Articular chondrocyte of knee joint (primary cell): Measurements from ENCODE around the gene SCRN3. TPM values are rescaled to one million over a fixed set of nuclear protein-coding genes. Genes with fewer than 3 reads are reported as not detected.

Experiments
- total RNA-seq: library from RNA; depleted of rRNA; stranded (reverse); fragments of >200 nt; gene quantifications from 2 replicates; pipeline ENCODE4 v1.2.3, GENCODE V29; 2012

Gene SCRN3, protein sequence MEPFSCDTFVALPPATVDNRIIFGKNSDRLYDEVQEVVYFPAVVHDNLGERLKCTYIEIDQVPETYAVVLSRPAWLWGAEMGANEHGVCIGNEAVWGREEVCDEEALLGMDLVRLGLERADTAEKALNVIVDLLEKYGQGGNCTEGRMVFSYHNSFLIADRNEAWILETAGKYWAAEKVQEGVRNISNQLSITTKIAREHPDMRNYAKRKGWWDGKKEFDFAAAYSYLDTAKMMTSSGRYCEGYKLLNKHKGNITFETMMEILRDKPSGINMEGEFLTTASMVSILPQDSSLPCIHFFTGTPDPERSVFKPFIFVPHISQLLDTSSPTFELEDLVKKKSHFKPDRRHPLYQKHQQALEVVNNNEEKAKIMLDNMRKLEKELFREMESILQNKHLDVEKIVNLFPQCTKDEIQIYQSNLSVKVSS
- 34.6 and 39.1 TPM in 2 replicates for total RNA-seq

GRCh38 chr2:174395284-174395968 lies at the start of gene SCRN3:
Gene SCRN3, plus strand, starts transcription at chr2:174395730. Its CDS starts 2,554 bp downstream, at chr2:174398284.

Other genes starting within 250 kb of the SCRN3 start
- gene OLA1, start 147.2 kb upstream of the SCRN3 start, total RNA-seq = 94.0 and 111 TPM in 2 replicates
- under 0.01 TPM in 1 of 2 replicates, not detected in the other for gene SP9, start 60.8 kb upstream of the SCRN3 start, total RNA-seq
- 4.1 and 5.8 TPM in 2 replicates for gene GPR155, start 91.3 kb downstream of the SCRN3 start, total RNA-seq
- gene WIPF1, start 202.1 kb downstream of the SCRN3 start, total RNA-seq = 40.9 and 45.3 TPM in 2 replicates